GM21529 (cell line): ENCODE measurements around the gene PPIF.

Source experiments
- ATAC-seq: cut with Tn5 transposase; IDR thresholded peaks from one replicate; pipeline ENCODE4 v1.9.1; 2021; ENCODE audit not compliant: unreplicated experiment

The PPIF gene

DNA sequence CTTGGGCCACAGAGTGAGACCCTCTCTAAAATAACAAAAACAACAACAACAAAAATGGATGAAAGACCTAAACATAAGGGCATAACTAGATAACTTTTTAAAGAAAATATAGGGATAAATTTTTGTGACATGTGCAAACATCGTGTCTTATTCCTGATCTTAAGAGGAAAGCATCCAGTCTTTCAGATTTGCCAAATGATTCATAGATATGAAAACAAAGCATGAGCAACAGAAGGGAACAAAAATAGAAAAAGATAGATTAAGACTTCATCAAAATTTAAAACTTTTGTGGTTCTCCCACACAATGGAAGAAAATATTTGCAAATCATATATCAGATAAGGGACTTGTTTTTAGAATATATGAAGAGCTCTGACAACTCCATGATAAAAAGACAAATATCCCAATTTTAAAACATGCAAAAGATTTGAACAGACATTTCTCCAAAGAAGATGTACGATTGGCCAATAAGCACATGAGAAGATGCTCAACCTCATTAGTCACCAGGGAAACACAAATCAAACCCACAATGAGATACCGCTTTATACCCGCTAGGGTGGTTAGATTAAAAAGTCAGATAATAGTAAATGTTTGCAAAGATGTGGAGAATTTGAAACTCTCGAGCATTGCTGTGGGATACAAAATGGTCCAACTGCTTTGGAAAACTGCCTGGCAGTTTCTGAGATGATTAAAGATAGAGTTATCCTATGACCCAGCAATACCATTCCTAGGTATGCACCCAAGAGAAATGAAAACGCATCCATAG, 20.3 kb downstream of the PPIF start:
- no peak for ATAC-seq

- ATAC-seq, result no peak
Measured at GRCh38 chr10:79372871-79373270, 25.6 kb downstream of the PPIF start.

GRCh38 chr10:79374312-79375191, 27.3 kb downstream of the PPIF start:
- ATAC-seq, result peak; percentile 80

DNA sequence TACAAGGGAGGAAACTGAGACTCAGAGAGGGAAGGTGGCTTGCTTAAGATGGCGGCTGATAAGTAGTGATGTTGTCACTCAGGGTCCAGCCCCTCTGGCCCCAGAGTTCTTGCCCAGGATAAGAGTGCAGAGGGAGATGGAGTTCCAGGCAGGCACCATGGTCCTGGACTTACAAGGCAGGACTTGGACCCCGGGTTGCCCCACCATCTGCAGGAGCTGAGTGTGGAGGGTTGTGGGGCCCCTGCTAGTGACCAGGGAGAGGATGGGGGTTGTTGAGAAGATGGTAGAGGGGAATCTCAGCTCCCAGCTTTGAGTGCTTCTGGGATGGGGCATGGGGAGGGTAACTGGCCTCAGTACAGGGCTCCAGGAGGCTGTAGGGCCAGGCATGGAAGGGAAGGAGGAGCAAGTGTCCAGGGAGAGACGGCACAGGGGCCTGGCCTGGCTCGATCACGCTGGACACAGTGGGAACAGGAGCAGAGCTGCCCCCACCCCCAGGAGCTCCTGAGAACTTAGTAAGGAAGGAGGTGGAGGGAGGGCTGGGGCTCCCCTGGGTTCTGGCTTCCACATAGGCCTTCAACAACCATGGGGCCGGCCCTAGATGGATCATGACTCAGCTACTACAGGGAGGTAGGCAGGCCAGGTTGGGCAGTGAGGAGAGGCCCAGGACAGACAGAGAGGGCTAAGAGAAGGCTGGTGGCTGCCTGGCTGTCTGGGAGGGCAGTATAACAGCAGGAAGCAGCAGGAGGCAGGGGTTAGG, 28.2 kb downstream of the PPIF start:
- ATAC-seq, result no peak

- no peak for ATAC-seq
Measured at GRCh38 chr10:79376078-79376628, 28.9 kb downstream of the PPIF start.

DNA sequence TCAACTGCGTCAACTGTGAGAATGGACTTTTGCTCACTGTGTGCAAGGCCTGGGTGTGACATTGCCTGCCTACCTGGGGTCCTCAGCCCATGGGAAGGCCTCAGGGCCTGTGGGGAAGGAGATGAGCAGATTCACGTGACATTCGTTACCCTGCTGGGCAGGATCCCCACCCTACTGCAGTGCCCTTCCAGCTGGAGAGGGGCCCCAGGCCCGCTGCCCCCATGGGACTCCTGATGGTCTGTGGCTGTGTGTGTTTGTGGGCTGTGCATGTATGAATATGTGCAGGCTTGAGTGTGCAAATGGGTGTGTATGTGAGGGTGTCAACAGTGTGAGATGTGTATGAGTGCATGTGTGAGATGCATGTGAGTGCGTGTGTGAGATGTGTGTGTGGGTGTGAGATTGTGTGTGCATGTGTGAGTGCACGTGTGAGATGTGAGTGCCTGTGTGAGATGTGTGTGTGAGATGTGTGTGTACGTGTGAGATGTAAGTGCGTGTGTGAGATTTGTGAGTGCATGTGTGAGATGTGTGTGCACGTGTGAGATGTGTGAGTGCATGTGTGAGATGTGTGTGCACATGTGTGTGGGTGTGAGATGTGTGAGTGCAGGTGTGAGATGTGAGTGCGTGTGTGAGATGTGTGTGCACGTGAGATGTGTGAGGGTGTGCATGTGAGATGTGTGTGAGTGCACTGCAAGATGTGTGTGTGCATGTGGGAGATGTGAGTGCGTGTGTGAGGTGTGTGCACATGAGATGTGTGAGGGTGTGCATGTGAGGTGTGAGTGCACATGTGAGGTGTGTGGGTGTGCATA, 29.7 kb downstream of the PPIF start:
- ATAC-seq, result no peak

DNA sequence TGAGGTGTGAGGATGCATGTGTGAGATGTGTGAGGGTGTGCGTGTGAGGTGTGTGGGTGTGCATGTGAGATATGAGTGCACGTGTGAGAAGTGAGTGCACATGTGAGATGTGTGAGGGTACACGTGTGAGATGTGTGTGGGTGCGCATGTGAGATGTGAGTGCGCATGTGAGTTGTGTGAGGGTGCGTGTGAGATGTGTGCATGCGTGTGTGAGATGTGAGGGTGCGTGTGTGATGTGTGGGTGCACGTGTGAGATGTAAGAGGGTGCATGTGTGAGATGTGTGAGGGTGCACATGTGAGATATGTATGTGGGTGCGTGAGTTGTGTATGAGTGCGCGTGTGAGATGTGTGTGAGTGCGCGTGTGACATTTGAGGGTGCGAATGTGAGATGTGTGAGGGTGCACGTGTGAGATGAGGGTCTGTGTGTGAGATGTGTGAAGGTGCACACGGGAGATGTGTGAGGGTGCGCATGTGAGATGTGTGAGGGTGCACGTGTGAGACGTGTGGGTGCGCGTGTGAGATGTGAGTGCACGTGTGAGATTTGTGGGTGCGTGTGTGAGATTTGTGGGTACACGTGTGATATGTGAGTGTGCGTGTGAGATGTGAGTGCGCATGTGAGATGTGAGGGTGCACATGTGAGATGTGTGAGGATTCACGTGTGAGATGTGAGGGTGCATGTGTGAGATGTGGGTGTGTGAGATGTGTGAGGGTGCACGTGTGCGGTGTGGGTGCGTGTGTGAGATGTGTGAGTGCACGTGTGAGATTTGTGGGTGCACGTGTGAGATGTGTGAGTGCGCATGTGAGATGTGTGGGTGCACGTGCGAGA, 30.5 kb downstream of the PPIF start:
- ATAC-seq, result no peak

GRCh38 chr10:79378383-79378646, 31.0 kb downstream of the PPIF start:
- ATAC-seq, result no peak

DNA sequence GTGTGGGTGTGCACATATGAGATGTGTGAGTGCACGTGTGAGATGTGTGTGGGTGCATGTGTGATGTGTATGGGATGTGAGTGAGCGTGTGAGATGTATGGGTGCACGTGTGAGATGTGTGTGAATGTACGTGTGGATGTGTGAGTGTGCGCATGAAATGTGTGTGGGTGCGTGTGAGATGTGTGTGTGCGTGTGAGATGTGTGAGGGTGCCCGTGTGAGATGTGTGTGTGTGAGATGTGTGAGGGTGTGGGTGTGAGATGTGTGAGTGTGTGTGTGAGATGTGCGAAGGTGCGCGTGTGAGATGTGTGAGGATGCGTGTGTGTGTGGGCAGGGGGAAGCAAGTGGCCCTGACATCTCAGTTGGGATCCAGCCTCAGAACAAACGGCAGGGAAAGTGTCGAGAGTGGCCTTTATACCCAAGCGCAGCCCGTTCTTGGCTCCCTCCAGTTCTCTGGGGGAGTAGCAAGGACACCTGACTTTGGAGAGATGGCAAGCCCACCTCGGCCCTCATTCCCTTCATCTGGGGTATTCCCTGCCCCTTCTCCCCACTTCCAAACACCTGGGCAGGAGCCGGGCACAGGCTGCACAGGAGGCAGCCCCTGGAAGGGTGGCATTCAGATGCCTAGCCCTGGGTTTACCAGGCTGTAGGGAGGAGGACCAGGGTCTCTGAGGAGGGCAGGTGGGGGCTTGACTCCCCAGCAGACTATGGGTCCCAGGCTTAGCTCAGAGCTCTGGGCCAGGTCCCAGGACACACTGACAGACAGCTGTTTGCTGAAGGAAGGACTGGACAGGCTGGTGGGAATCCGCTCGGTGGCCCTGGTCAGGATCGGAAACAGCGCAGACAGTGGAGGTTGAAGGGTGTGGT, 31.6 kb downstream of the PPIF start:
- no peak for ATAC-seq

- no peak for ATAC-seq
Measured at GRCh38 chr10:79379512-79380124, 32.3 kb downstream of the PPIF start.

- no peak for ATAC-seq
Measured at GRCh38 chr10:79380125-79380945, 33.1 kb downstream of the PPIF start.

DNA sequence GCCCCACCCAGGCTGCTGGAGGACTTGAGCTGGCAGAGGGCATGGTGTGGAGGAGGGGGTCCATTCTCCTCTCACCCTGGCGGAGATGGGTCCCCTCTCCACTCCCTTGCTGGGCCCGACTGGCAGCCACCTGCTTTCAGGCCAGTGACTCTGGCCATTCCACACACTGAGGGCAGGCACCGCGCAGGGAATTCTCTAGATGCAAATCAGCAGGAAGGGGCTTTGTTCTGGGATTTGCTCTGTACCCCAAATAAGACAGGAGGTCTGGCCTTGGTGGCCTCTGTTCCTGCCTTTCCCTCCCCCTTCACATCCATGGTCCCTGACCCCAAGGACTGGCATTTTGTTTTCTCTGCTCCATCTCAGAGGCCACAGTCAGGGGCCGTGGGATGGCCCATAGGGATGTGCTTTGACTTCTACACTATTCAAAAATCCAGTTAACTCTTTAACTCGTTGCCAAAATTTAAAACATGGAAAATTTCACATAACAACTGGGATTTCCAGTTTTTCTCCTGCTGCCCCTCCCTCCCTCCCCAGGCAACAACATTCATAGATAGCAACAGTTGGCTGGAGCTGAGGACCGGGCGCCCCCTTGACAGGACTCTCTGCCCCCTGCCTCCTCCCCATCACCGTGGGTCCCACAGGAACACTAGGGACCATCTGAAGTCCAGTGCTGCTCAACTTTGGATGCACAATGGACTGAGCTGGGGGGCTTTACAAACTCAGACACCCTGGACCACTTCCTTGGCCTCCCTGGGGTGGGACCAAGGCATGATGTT, 33.9 kb downstream of the PPIF start:
- ATAC-seq, result no peak

DNA sequence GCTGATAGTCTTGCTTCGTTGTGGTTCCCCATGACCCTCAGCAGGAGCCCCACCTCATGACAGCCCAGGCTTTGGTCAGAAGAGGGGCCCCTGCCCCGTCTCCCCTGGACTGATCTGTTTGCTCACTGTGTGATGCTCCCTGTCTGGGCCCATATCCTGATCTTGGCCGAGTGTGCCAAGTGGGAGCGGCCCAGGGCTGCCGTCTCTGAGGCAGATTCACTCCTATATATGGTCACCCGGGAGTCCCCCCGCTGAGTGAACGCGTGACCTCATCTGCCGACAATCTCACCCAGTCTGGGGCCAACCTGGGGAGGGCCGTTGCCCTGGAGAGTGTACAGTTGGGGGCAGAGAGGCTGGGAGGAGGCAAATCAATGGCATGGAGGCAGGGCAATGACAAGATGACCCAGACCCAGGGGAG, 34.5 kb downstream of the PPIF start:
- no peak for ATAC-seq

DNA sequence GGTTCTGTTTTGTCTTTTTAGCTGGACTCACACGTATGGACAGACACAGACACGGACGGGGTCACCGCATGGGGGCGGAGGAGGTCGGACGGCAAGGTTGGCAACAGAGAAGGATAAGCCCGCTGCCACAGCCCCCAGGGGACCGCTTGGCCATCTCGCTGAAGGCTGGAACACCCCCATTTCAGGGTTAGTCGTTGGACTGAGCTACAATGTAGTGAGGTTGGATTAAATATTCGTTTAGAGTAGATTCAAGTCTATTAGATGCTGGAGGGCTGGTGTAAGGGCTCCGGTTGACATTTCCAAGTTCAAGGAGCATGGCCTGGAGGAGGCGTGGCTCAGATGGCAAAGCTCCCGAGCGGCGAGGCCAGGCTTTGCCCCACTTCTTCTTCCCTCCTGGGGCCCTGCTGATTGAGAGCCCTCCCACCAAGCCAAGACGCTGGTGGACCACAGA, 35.2 kb downstream of the PPIF start:
- no peak for ATAC-seq

DNA sequence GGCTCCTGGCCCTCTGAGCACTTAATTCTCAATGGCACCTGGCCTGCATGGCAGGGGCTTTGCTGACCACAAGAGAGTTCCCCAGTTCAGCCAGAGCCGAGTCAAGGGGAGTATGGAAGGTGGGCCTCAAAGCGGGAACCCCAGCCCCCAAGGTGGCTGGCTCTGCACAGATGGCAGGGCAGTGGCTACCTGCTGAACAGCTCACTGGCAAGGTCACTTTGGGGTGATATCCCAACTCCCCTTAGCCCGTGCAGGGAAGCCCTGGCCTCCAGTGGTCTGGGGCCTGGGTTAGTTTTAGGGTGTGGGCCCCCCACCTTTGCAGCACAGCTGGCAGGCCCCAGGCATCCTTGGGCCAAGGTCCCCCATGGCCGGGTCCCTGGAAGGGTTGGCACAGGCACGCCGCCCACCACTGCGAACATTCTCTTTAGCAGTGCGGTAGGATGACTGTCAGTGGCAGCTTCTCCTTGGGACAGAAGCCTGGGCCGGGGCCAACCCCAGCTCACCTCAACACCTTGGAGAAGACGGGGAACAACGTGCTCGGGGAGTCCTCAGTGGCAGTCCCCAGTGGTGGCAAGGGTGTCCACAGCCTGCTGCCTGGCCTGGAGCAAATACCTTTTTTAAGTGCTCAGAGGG, 36.8 kb downstream of the PPIF start:
- ATAC-seq, result no peak

DNA sequence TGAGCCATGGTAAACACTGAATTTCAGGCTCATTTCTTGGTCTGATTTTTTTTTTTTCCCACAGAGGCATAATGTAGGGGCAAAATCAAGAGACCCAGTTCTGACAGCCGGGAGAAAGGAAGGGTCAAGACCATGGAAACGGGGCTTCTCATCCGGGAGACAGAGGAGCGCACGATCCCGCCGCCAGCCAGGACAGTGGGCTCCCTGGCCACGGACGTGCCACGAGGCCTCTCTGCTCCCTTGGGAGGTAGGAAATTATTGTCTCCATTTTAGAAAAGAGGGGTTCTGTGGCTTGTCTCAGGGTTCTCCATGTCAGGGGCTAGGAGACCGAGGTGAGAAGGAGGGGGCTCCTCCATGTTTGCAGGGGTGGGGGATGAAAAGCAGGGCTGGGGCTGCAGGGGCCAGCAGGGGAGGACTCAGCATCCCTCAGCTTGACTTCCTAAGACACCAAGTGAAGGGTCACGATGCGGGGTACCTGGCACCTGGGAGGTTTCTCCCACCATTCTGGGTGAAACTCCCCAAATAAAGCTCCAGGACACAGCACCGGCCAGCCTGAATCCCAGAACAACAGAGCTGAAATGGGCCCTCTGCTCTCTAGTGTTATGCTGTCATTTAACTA, 37.6 kb downstream of the PPIF start:
- ATAC-seq, result no peak
